HG03469 (cell line): Measurements from ENCODE around the gene CDK5.

Experiments
- ATAC-seq: cut with Tn5 transposase; IDR thresholded peaks from one replicate; pipeline ENCODE4 v1.9.1; 2021; ENCODE audit warnings: mild to moderate bottlenecking, moderate library complexity, moderate number of reproducible peaks; ENCODE audit not compliant: unreplicated experiment

Gene CDK5

DNA sequence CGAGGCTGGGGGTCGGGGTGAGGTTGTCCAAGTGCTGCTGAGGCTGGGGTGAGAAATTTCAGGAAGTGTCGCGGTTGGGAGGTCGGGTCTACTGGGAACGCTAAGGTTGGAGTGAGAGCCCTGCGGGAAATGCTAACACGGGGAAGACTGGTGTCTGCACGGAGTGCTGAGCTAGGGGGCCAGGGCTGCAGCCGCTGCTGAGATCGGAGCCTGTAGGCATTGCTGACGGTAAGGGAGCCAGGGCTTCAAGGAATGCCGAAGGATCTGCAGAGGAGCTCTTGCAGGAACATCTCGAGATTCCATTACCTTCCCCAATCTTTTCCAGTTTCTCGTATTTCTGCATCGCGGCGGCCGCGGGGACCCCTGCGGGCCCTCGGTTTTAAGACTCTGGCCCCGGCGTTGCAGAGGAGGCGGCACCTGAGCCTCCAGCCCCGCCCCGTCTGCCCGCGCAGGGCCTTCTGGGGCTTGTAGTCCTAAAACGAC lies at the start of gene CDK5:
TSS of gene CDK5 (minus strand) at position 392 of the 483 bp plus-strand sequence. CDS start at position 343, 49 bp downstream.
- peak; percentile 3 for ATAC-seq

DNA sequence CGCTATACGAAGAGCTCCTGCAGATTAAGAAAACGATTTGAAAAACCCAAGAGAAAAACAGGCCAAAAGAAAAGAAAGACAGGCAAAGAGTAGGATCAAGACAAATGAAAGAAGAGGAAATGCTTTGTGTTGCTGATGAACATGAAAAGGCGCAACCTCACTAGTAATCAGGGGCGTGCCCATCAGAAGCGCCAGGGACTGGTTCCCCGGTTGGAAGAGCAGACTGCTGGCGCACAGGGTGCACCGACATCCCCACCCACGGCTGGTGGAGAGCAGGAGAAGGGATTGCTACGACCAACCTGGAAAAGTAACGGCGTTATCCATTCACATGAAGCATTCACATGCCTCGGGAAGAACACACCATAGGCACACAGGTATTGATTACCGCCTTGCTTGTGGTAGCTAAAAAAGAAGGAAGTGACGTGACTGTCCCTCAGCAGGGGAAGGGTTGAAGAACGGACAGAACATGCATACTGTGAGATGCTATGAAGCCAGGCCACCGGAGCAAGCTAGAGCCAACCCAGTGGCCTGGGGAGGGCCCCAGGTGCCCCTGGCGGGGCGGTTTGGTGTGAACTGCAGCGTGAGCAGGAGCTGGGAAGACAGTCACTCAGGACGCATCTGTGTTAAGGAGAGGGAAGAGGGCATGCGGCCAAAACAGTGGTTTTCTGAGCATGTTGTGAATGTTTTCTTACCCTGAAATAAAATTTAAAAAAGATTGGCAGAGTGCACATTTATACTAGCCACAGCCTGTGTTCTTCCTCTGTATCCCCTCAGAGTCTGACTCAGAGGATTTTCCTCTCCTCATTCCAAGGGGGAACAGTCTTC lies 46.9 kb upstream of the CDK5 start:
- ATAC-seq: no peak

DNA sequence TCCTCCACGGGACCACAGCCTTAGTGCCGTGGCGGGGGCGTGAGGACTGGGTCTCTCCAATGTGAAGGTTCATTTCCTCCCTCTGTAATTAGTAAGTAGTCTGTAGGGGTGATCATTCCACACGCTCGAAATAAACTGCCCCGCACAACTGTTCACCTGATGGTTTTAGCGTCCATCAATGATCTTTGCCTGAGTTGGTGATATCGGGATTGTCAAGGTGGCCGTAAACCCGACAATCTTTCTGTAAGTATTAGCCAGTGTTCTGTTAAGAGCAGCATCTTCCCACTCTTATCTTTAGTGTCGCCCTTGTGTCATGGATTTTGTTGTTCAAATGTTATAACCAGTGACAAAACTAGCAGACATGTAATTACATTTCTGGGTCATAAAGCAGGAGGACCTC lies 46.3 kb upstream of the CDK5 start:
- ATAC-seq: no peak

DNA sequence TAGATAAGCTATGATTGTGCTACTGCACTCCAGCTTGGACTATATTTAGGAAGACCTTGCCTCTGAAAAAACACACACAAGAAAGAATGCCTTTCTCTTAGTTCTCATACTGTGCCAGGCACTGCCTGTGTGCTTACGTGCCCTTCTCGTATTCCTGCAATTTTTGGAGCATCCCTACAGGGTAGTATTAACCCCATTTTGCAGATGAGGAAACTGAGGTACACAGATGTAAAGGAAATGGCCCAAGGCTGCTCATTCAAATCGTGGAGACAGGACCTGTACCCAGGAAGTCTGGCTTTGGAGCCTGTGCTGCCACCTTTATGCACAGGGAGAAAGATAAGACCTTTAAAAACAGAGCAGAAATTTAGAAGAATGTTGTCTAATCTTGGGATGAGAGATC lies 45.3 kb upstream of the CDK5 start:
- no peak for ATAC-seq

DNA sequence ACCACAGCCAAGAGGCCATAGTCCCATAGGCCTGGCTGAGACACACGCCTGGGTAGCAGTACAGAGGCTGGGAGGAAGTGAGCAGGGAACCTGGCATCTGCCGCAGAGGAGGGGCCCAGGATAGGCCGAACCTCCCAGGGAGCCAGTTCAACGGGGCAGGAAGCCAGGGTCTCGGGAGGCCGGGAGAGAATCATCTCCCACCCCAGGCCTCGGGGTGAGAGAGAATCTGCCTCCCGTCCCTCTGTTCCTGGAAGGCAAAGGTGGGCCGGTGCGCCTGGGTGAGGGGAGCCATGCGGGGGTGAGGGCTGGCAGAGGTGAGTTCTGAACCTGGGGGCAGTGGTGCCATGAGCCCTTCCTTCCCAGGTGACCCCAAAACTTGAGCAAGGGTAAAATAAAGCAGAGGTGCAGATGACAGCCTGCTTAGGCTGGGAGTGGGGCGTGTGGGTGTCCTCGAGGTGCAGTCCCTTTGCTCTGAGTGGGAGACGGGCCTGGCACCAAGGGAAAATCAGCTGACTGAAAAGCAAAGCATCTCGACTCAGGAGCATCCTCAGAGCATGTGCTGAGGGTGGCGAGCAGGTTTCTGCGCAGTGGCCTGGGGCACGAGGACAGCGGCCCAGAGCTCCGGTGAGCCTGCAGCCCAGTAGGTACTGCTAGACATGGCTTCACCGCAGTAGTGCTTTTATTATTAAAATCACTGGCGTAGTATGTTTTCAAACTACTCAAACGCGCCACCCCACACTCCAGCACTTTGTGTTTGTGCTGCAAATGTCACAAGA lies 44.1 kb upstream of the CDK5 start:
- ATAC-seq: no peak

DNA sequence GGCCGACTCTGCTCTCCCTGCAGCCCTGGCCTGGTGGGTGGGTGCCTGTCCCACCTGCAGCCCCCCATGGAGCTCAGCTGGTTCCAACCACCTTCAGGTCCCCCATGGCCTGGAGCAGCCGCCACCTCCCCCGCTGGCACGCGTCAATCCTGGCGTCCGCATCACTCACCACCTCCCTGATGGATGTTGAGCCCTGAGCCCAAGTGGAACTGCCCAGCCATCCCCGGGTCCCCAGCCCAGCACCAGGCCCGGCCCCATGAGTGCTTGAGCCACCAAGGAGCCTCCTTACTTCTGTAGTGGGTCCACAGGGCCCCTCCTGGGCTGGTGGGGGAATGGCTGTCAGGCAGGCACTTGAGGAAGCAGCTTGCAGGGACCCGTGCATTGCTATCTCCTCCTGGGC lies 43.2 kb upstream of the CDK5 start:
- ATAC-seq: no peak

DNA sequence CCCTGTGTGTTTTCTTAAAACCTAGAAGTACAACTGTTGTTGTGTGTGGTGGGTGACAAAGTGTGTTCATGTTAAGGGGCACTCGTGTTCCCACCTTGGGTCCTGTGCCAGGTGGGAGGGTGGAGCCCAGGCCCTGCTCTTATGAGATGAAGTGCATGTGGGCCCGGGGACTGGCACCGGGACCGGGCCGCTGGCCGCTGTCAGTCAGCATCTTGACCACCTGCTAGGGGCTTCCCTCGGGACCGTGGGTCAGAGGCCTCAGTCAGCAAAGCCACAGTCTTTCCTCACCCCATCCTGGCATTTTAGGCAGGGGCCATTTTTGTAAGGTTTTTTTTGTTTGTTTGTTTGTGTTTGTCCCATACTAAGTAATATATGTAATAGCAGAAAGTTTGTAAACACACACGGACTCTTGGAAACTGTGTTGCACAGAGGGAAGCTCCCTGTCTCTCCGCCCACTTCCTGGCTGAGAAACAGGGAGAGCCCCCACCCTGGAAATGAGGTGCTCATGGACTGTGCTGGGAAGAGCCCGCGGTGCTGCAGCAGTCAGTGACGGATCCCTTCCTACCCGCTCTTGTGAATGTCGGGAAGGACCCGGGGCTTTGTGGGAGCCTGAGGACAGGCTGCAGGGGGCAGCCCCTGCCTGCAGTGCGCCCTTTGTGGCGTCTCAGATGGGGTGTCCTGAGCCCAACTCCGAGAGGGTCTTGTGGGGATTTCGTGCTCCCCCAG lies 42.0 kb upstream of the CDK5 start:
- ATAC-seq: no peak

DNA sequence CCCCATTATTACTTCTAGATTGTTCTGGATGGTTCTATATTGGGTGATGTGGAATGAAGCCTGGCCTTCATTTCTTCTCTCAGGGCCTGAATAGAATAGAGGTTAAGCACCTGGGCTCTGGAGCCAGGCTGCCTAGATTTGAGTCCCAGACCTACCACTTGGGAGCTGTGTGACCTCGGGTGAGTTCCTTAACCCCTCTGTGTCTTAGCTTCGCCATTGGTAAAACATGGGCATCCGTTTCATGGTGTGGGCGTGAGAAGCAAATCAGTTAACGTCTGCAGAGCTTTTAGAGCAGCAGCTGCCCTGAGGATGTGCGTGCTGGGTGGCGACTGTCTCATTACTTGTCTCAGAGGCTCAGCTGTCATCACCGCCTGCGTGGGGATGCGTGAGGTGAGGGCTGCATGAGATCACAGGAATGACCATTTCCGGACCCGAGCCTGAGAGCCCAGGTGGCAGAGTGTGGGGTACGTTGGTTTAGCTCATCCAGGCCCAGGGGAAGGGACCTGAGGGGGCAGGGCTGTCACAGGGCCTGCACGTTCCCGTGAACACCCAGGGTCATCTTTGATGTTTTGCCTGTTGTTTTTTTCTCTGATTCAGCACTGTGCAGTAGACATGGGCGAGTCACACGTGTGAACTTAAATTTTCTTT lies 38.3 kb upstream of the CDK5 start:
- ATAC-seq: no peak

DNA sequence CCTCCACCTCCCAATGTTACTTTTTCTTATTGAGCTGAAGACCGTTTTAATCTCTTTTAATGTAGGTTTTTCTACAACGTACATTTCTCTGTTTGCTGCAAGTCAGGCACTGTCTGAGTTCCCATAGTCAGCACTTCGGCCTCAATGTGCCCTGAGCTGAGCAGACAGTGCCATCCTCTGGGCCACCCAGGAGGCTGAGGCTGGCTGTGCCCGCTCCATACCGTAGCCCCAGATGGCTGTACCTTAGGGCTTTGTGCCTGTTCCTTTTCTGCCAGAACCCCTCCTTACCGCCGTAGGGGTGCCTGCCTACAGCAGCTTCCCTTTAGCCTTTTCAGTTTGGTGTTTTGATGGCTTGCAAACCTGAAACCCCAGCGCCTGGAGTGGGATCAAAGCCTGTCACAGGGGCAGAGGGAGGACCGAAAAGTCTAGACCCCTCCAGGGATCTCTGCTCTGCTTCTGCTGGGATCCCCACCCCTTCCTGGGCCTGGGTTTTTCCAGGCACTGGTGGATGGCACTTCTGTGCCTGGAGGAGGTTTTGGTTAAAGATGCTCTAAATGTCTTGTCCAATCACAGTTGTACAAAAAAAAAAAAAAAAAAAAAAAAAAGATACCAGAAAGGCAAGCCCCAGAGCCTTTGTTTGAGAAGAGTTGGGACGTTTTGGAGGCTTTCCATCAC lies 37.6 kb upstream of the CDK5 start:
- no peak for ATAC-seq

DNA sequence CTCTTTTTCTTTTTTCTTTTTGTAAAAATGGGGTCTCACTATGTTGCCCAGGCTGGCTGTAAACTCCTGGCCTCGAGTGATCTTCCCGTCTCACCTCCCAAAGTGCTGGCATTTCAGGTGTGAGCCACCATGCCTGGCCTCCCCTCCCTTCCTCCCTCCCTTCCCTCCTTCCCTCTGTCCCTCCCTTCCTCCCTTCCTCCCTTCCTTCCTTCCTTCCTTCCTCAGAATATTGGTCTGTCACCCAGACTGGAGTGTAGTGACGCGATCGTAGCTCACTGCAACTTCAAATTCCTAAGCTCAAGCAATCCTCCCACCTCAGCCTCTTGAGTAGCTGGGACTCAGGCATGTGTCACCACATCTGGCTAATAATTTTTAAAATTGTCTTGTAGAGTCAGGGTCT lies 37.0 kb upstream of the CDK5 start:
- no peak for ATAC-seq

DNA sequence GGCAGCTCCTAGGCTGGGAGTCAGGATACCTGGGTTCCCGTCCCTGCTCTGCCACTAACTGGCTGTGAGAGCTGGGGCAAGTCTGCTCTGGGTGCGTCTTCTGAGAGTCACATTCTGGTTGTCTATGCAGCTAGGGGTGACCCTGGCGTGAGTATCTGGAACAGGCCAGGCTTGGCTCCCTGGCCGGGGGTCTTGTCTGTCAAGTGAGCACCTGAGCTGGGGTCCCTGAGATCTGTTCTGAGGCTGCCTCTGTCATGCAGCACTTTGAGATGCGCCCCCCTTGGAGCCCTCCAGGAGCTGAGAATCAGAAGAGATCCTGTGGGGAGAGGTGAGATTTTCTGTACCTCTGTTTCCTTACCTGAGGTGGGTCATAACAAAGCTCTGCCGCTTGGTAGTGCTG lies 36.1 kb upstream of the CDK5 start:
- ATAC-seq: no peak

DNA sequence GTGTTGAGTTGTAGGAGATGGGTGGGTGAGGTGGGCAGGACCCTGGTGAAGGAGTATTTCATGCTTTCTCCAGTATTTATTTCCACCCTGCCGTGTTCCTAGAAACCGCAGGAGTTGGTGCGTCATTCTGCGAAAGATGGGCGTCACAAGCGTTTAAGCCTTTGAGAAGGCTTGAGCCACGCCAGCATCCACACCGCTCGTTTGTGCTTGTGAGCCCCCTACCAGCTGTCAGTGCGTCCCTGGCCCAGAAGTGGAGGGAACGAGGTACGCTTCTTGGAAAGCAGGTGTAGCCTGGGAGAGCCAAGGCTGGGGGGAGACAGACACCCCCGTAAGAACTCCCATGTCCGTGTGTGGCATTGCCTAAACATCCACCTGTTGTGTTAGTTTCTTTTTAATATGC lies 34.3 kb upstream of the CDK5 start:
- ATAC-seq: no peak

DNA sequence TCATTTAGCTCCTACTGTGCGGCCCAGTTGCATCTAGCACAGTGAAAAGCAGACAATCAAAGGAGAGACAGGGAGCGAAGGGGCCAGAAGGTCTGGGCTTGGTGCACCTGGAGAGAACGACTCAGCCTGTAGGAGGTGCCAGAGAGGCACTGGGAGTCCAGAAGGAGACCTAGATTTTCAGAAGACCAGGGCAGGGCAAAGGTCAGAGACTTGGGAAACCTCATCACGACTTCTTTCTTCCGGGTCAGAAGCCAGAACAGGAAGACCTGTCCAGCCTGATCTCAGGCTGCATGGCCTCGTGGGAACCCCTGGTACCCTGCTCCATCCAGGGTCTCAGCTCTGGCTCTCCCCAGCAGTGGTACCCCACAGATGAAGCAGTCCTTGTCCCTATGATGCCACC lies 33.7 kb upstream of the CDK5 start:
- ATAC-seq: no peak

DNA sequence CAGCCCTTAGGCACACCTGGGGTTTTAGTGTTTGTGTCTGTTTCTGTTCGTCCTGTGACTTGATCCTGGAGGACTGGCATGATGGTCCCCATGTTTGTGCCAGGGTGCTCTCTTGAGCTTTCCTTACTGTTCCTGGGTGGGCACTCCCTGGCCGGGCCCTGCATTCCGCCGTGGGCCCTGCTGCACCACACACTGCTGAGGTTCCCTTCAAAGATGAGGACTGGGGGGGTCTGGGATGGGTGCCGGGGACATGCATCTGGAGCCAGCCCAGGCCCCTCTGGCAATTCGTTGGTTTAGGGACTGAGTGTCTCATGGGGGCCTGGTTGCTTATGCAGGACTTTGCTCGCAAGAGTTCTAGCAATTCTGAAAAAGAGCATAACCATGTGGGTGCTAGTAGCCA lies 33.3 kb upstream of the CDK5 start:
- ATAC-seq: no peak

DNA sequence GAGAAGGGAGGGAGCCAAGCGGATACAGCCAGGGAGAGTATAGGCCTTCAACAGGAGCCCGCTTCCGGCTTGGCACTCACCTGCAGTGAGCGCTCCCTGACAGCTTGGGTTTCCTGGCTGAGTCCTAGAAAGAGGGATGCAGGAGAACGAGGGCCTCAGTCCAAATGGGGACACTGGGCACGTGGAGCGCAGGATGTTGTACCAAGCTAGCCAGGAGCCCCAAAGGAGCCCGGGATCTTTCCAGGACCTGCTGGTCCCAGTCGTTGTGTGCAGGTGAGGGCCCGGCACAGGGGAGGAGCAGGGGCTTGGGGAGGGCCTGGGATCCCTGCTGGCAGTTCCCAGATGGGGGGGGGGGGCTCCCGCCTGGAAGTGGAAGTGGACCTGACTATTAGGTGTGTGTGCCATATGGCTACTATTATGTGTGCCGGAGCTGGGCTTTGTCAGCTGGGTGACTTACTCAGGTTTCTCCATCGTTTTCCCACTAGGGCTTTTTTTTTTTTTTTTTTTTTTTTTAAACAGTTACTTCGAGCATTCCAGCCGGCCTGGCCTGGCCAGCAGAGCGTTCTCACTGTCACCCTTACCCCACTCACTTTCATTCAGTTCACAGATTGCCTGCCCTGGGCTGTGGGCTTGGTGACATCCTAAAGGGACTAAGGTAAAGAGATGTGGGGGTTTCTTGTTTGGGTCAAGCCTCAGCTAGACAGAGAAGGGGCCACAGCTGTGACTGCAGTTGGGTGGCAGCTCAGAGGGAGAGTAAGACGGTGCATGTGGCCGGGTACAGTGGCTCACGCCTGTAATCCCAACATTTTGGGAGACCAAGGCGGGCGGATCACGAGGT lies 32.4 kb upstream of the CDK5 start:
- no peak for ATAC-seq

DNA sequence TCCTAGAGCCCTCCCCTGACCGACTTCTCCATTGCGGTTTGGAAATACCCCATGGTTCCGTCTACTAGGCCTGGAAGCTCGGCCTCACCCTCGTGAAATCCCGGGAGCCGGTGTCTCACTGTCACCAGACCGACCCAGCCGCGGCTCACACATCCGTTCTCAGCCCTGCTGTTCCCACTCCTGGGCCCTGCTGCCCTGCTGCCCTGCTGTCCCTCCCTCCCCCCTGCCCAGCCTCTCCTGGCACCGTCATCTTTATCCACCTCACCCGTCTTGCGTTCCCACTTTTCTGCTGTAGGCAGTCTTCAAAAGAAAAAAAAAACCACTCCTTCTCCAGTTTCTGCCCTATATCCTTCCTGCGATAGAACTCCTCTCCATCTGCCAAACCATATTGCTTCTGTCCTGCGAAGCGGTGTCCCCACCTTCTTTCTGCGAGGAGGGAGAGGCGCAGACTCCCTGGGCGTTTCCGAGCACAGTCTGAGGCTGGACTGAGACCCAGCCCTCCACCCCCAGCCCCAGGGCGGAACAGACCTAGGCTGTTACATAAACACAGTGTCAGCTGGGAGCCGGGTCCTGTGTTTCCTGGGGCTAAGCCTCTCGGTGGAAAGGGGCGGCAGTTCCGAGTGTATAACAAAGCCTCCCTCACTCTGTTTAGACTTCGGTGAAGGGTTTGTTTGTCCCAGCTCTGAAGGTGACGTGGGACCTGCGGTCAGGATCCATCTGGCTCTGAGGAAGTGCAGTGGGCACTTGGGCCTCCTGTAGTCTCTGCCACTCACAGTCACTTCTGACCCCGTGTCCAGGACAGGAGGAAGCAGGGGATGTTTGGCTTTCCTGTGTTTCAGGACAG lies 31.4 kb upstream of the CDK5 start:
- no peak for ATAC-seq

DNA sequence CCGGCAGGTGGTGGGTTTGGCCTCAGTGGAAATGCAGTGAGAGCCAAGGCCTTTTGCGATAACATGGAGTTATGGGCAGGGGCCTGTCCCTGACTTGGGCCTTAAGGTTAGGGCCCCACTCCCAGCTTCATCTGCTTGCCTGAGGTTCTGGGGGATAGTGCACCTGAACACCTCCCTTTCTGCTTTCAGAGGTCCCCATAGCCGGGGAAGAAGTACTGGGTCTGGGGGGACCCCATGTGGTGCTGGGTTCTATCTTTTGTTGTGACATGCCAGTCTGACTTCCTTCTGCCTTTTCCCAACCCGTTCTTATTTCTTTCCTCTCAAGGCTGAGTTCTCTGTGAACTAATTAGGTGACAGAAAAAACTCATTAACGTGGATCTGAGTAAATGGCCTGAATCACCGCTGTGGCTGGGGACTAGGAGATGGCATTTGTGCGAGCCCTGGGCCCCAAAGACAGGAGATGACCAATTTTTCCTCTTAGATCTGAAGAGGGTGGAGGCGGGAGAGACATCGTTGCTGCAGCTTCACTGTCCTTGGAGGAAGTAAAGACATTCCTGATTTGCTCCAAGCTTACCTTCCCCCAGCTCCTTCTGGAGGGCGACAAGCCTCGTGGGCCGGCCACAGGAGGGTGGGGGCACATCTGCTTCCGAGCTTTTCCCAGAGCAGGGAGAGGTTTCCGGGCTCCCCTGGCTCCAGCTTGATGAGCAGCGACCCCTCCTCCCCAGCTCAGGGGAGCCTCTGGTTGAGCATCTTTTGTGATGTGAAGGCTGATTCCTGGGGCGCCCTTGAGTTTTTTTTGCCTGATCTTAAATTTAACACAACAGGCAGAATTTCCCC lies 30.5 kb upstream of the CDK5 start:
- ATAC-seq: no peak
